Measurements from ENCODE around the gene CYP2F1. TPM values are rescaled to one million over a fixed set of nuclear protein-coding genes. Genes with fewer than 3 reads are reported as not detected.
"Not testable (repeated sequence)": the region's sequence is repeated elsewhere in the genome, so short reads cannot be mapped to it uniquely, and the experiment has no call there.

CYP2F1 gene
- total RNA-seq, 2 experiments from 2014 or later, result not detected

DNA sequence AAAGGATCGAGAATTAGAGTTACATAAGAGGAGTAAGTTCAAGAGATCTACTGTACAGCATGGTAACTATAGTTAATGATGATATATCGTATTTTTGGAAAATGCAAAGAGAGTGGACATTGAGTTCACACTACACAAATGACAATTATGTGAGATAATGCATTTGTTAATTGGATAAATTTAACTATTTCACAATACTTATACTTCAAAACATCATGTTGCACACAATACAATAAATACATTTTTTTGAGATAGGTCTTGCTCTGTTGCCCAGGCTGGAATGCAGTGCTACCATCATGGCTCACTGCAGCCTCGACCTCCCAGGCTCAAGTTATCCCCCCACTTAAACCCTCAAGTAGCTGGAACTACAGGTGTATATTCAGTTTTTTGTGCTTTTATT lies 8.1 kb upstream of the CYP2F1 start:
- no peak for ATAC-seq
- Mint-ChIP-seq H3K4me3 (no peak overlapping the region), H3K27ac (no peak overlapping the region), H3K27me3 (ENCODE audit: low read depth) (peaks cover 9% of the 10 kb centered on the region), H3K4me1 (ENCODE audit: low read depth) (no peaks in the 10 kb centered on the region), H3K9me3 (ENCODE audit: insufficient read depth) (peaks cover 12% of the 10 kb centered on the region), H3K36me3 (ENCODE audit: low read depth) (peaks cover 4% of the 10 kb centered on the region)
- POLR2A ChIA-PET, result no interaction called here
- CTCF ChIA-PET, result no interaction called here
- DNase-seq, result no peak

DNA sequence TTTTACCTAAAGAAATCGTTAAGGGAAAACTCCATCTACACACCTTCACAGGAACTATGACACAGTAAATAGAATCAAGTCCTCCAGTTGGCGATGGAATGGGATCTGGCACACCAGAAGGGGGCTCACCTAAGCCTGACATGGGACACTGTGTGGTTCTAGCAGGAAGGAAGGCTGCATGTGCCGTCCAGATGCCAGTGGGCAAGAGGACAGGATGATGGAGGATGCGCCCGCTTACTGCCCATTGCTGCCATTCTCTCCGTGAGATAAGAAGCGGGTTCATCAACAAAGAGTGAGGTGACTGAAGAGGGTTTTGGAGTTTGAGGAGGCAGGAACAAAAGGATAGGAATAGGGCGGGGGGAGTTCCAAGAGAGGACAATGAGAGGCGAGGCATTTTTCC lies 2.9 kb upstream of the CYP2F1 start:
- peaks cover 9% of the 10 kb centered on the region for H3K27me3 Mint-ChIP-seq (ENCODE audit: low read depth)
- H3K4me1 Mint-ChIP-seq (ENCODE audit: low read depth), result no peaks in the 10 kb centered on the region
- no peaks in the 10 kb centered on the region for H3K36me3 Mint-ChIP-seq (ENCODE audit: low read depth)
- H3K9me3 Mint-ChIP-seq (ENCODE audit: insufficient read depth), result no peaks in the 10 kb centered on the region
- POLR2A ChIA-PET, result no interaction called here
- H3K4me3 Mint-ChIP-seq, result no peak overlapping the region
- ATAC-seq, result no peak
- H3K27ac Mint-ChIP-seq, result no peak overlapping the region
- no peak for DNase-seq
- CTCF ChIA-PET, result no interaction called here

DNA sequence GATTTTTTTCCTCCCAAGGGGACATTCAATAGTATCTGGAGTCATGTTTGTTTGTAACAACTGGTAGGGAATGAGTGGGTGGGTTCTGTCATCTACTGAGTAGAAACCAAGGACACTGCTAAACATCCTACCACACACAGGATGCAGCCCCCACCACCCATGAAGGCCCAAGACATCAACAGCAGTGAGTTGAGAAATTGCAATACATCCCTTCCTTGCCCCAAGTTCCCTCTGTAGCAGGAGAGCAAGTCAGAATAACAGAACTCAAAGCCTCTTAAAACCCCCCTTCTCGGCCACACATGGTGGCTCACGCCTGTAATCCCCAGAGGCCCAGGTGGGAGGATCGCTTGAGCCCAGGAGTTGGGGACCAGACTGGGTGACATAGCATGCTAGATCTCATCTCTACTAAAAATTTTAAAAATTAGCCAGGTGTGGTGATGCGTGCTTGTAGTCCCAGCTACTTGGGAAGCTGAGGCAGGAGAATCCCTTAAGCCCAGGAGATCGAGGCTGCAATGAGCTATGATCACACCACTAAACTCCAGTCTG lies 2.4 kb upstream of the CYP2F1 start:
- peaks cover 9% of the 10 kb centered on the region for H3K27me3 Mint-ChIP-seq (ENCODE audit: low read depth)
- DNase-seq (no peak), ATAC-seq (no peak)
- ChIA-PET CTCF (no interaction called here), POLR2A (no interaction called here)
- H3K36me3 Mint-ChIP-seq (ENCODE audit: low read depth), result no peaks in the 10 kb centered on the region
- no peaks in the 10 kb centered on the region for H3K4me1 Mint-ChIP-seq (ENCODE audit: low read depth)
- H3K27ac Mint-ChIP-seq, result no peak overlapping the region
- H3K4me3 Mint-ChIP-seq, result no peak overlapping the region
- no peaks in the 10 kb centered on the region for H3K9me3 Mint-ChIP-seq (ENCODE audit: insufficient read depth)

DNA sequence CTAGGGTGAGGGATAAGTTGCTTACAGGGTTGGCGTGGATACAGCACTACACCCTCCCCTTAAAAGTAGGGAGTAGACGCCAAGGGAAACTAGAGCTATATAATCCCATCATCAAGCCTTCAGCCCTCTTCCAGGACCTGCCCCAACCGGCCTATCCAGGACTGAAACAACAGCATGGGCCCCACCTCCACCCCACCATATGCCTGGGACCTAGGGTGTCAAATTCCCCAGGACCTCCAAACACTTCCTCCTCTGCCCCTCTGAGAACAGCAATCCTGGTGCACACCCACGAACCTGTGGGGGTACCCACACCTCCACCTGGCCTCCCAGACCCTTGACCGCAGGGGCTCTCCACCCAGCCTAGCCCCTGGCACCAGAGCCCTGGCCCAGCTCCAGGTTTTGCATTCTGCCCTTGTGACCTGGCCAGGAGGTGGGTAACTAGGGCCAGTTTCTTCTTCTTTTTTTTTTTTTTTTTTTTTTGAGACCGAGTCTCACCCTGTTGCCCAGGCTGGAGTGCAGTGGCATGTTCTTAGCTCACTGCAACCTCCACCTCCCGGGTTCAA lies 1.4 kb upstream of the CYP2F1 start:
- no peak overlapping the region for H3K27ac Mint-ChIP-seq
- no peaks in the 10 kb centered on the region for H3K36me3 Mint-ChIP-seq (ENCODE audit: low read depth)
- ChIA-PET CTCF (interaction anchor here (0.7 kb wide), 1 partner anchor 17 kb away, joined by 3 read pairs; no protein-coding TSS in a partner anchor), POLR2A (no interaction called here)
- H3K27me3 Mint-ChIP-seq (ENCODE audit: low read depth), result peaks cover 14% of the 10 kb centered on the region
- ATAC-seq (no peak), DNase-seq (no peak)
- no peak overlapping the region for H3K4me3 Mint-ChIP-seq
- H3K9me3 Mint-ChIP-seq (ENCODE audit: insufficient read depth), result no peaks in the 10 kb centered on the region
- H3K4me1 Mint-ChIP-seq (ENCODE audit: low read depth), result no peaks in the 10 kb centered on the region

DNA sequence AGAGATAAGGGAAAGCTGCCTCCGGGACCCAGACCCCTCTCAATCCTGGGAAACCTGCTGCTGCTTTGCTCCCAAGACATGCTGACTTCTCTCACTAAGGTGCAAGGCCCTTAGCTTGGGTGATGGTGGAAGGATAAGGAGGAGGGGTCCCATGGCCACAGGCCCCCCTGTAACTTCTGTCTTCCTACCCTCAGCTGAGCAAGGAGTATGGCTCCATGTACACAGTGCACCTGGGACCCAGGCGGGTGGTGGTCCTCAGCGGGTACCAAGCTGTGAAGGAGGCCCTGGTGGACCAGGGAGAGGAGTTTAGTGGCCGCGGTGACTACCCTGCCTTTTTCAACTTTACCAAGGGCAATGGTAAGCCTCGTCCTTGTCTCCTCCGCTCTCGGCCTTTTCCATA lies 2.0 kb downstream of the CYP2F1 start:
- peaks cover 14% of the 10 kb centered on the region for H3K4me1 Mint-ChIP-seq (ENCODE audit: low read depth)
- peaks cover 21% of the 10 kb centered on the region for H3K27me3 Mint-ChIP-seq (ENCODE audit: low read depth)
- ATAC-seq (no peak), DNase-seq (no peak)
- no peak overlapping the region for H3K27ac Mint-ChIP-seq
- POLR2A ChIA-PET, result no interaction called here
- CTCF ChIA-PET, result no interaction called here
- H3K4me3 Mint-ChIP-seq, result no peak overlapping the region
- no peaks in the 10 kb centered on the region for H3K9me3 Mint-ChIP-seq (ENCODE audit: insufficient read depth)
- peaks cover under 1% of the 10 kb centered on the region for H3K36me3 Mint-ChIP-seq (ENCODE audit: low read depth)

DNA sequence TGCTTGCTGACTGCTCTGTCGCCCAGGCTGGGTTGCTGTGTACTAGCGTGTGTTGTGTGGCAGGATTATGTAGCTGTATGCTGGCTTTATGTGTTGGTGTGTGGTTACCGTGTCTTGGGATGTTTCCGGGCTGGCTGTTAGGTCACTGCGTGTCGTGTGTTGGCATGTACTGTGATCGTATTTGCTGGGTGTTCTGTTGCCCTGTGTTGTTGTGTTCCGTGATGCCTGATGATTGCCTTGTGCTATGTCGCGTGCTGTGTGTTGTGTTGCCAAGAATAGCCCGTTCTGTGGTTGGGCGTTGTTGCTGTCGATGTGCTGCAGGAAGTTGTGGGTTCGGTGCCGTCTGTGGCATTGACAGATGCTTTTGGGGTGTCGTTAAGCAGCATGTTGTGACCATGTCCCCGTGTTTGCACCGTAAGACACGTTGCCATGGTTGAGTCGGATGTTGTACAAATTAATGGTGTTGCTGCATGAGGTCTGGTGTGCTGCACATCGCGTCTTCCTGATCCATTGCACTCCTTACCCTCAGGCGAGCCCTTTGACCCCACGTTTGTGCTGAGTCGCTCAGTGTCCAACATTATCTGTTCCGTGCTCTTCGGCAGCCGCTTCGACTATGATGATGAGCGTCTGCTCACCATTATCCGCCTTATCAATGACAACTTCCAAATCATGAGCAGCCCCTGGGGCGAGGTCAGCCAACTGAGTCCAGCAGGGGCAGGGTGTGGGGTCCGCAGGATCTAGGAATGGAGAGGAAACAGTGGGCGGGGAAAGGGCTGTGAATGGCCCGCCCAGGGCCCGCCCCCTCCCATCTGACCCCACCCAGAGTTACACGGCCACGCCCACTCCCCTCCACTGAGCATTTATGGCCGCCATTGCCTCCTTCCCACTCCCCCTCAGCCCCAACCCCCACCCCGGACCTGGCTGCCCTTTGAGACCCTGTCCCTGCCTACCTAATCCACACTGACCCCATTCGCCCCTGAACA lies 7.0 kb downstream of the CYP2F1 start:
- H3K36me3 Mint-ChIP-seq (ENCODE audit: low read depth), result not testable (repeated sequence)
- peak overlapping the region; percentile 12 for H3K4me3 Mint-ChIP-seq
- ATAC-seq, result peak; percentile 88

DNA sequence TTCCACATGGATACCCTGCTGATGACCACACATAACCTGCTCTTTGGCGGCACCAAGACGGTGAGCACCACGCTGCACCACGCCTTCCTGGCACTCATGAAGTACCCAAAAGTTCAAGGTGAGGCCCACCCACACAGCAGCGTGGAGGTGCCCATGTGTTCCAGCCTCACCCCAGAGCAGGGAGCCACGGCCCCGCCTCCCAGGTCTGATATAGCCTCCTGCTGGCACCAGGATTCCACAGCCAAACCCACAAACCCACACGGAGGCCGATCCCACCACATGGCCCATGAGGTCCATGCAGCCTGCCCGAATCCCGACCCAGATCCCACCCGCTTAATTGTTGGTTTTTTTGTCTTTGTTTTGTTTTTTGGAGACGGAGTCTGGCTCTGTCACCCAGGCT lies 8.6 kb downstream of the CYP2F1 start:
- CTCF ChIA-PET, result interaction anchor here (0.7 kb wide), 1 partner anchor 21 kb away, joined by 4 read pairs; no protein-coding TSS in a partner anchor
- H3K36me3 Mint-ChIP-seq (ENCODE audit: low read depth); H3K27ac Mint-ChIP-seq; ATAC-seq; DNase-seq; H3K9me3 Mint-ChIP-seq (ENCODE audit: insufficient read depth); H3K27me3 Mint-ChIP-seq (ENCODE audit: low read depth); H3K4me3 Mint-ChIP-seq; POLR2A ChIA-PET: not testable (repeated sequence)
- H3K4me1 Mint-ChIP-seq (ENCODE audit: low read depth), result peaks cover 32% of the 10 kb centered on the region

More for the DNA sequence above, 7.0 kb downstream of the CYP2F1 start:
- H3K9me3 Mint-ChIP-seq (ENCODE audit: insufficient read depth); POLR2A ChIA-PET: not testable (repeated sequence)
- peak overlapping the region; percentile 81 for H3K27ac Mint-ChIP-seq
- peaks cover 14% of the 10 kb centered on the region for H3K27me3 Mint-ChIP-seq (ENCODE audit: low read depth)
- DNase-seq, result peak; percentile 86
- peaks cover 23% of the 10 kb centered on the region for H3K4me1 Mint-ChIP-seq (ENCODE audit: low read depth)
- CTCF ChIA-PET, result interaction anchor here (0.5 to 2.0 kb wide), 2 partner anchors 23 to 230 kb away, joined by 3 to 6 read pairs; no protein-coding TSS in a partner anchor

DNA sequence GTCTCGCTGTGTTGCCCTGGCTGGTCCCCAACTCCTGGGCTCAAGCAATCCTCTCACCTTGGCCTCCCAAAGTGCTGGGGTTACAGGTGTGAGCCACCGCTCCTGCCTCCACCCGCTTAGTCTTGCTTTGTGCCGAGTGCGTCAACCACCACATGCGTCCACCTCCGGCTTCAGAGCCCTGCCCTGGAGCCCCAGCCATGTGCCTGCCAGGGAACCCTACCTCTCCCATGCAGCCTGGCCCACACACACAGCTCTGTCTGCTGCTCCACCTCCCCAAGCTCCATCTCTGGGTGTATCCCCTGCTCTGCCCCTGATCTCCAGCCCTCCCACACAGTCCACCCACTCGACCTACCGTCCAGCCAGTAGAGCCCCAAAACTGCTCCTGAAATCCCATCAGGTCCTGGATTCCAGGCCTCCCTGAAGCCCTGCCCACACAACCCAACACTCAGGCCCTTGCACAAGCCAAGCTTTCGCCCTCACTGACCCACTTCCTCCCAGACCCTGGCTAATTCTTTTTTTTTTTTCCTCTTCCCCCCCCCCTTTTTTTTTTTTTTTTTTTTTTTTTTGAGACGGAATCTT lies 9.6 kb downstream of the CYP2F1 start:
- peaks cover 36% of the 10 kb centered on the region for H3K4me1 Mint-ChIP-seq (ENCODE audit: low read depth)
- no peak overlapping the region for H3K4me3 Mint-ChIP-seq
- H3K27me3 Mint-ChIP-seq (ENCODE audit: low read depth), result peaks cover 13% of the 10 kb centered on the region
- peak overlapping the region; percentile 9 for H3K27ac Mint-ChIP-seq
- H3K9me3 Mint-ChIP-seq (ENCODE audit: insufficient read depth), result no peaks in the 10 kb centered on the region
- ATAC-seq, result no peak
- H3K36me3 Mint-ChIP-seq (ENCODE audit: low read depth), result peaks cover 2% of the 10 kb centered on the region
- ChIA-PET CTCF (interaction anchor here (0.7 kb wide), 1 partner anchor 20 kb away, joined by 4 read pairs; no protein-coding TSS in a partner anchor), POLR2A (no interaction called here)
- DNase-seq, result no peak

DNA sequence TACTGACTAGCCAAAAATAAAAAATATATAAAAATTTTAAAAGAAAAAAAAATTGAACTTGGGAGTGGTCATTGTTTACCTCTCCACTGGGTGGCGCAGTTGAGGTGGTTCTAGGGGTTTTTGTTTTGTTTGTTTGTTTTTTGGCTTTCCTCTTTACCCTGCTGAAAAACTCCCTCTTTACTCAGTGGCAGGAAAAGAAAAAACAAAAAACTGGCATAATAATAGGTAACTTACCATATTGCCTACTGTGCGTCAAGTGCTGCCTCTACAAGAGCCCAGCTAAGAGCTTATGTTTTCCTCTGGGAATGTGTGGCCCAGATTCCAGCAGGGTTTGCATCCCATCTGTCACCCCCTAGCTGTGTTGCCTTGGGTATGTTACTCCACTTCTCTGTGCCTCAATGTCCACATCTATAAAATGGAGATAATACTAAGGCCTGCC lies 12.6 kb downstream of the CYP2F1 start:
- peaks cover 19% of the 10 kb centered on the region for H3K4me1 Mint-ChIP-seq (ENCODE audit: low read depth)
- H3K27ac Mint-ChIP-seq; H3K4me3 Mint-ChIP-seq; H3K9me3 Mint-ChIP-seq (ENCODE audit: insufficient read depth); ATAC-seq; H3K36me3 Mint-ChIP-seq (ENCODE audit: low read depth): not testable (repeated sequence)
- H3K27me3 Mint-ChIP-seq (ENCODE audit: low read depth), result peaks cover 18% of the 10 kb centered on the region
- peak; percentile 57 for DNase-seq
- CTCF ChIA-PET, result interaction anchor here (0.9 to 1.9 kb wide), 8 partner anchors 8 to 349 kb away, joined by 3 to 23 read pairs (median 4); partner anchors contain the start of gene RAB4B
- POLR2A ChIA-PET, result interaction anchor here (1.2 kb wide), 1 partner anchor 152 kb away, joined by 3 read pairs; no protein-coding TSS in a partner anchor

DNA sequence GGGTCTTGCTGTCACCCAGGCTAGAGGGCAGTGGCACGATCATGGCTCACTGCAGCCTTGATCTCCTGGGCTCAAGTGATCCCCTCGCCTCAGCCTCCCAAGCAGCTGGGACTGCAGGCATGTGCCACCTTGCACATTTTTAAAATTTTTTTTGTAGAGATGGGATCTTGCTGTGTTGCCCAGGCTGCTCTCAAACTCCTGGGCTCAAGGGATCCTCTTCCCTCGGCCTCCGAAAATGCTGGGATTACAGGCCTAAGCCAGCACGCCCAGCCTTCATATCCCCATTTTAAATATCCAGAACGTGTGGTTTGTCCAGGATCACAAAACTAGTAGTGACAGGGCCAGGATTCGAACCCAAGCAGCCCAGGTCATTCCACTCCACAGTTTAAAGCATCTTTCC lies 13.1 kb downstream of the CYP2F1 start:
- not testable (repeated sequence) for H3K4me3 Mint-ChIP-seq; H3K9me3 Mint-ChIP-seq (ENCODE audit: insufficient read depth); ATAC-seq; H3K36me3 Mint-ChIP-seq (ENCODE audit: low read depth); H3K27ac Mint-ChIP-seq; DNase-seq
- H3K4me1 Mint-ChIP-seq (ENCODE audit: low read depth), result peaks cover 17% of the 10 kb centered on the region
- ChIA-PET CTCF (interaction anchor here (1.2 to 1.9 kb wide), 6 partner anchors 9 to 158 kb away, joined by 3 to 23 read pairs (median 5); no protein-coding TSS in a partner anchor), POLR2A (interaction anchor here (1.2 kb wide), 1 partner anchor 153 kb away, joined by 3 read pairs; no protein-coding TSS in a partner anchor)
- H3K27me3 Mint-ChIP-seq (ENCODE audit: low read depth), result peaks cover 23% of the 10 kb centered on the region

DNA sequence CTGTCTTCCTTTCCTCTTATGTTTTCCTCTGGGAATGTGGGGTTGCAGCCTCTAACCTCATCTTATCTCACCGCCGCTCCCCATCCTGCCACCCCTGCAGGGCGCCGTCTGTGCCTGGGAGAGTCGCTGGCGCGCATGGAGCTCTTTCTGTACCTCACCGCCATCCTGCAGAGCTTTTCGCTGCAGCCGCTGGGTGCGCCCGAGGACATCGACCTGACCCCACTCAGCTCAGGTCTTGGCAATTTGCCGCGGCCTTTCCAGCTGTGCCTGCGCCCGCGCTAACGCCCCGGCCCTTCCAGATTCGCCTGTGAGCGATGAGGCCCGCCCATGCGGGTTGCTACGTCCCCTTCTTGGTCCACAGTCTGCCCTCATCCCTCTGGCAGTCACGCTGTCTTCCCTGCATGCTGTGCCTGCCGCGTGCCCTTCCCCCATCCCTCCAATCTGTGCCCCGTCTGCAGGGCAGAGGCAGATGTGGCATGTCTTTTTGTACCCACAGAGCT lies 13.6 kb downstream of the CYP2F1 start:
- DNase-seq (peak; percentile 68), ATAC-seq (peak; percentile 96)
- H3K36me3 Mint-ChIP-seq (ENCODE audit: low read depth); H3K27ac Mint-ChIP-seq; H3K9me3 Mint-ChIP-seq (ENCODE audit: insufficient read depth); POLR2A ChIA-PET: not testable (repeated sequence)
- Mint-ChIP-seq H3K27me3 (ENCODE audit: low read depth) (peaks cover 27% of the 10 kb centered on the region), H3K4me1 (ENCODE audit: low read depth) (peaks cover 15% of the 10 kb centered on the region), H3K4me3 (peak overlapping the region; percentile 19)
- CTCF ChIA-PET, result interaction anchor here (1.2 to 1.9 kb wide), 5 partner anchors 9 to 134 kb away, joined by 3 to 23 read pairs (median 4); no protein-coding TSS in a partner anchor

All from activated CD8-positive, alpha-beta T cell treated with anti-CD3 and anti-CD28 coated beads, Interleukin-2, amount 10 ng/mL, durations not matched to agents 7 days and 5 days (primary cell).